Measurements from ENCODE around the gene CENPW.

The CENPW gene

DNA sequence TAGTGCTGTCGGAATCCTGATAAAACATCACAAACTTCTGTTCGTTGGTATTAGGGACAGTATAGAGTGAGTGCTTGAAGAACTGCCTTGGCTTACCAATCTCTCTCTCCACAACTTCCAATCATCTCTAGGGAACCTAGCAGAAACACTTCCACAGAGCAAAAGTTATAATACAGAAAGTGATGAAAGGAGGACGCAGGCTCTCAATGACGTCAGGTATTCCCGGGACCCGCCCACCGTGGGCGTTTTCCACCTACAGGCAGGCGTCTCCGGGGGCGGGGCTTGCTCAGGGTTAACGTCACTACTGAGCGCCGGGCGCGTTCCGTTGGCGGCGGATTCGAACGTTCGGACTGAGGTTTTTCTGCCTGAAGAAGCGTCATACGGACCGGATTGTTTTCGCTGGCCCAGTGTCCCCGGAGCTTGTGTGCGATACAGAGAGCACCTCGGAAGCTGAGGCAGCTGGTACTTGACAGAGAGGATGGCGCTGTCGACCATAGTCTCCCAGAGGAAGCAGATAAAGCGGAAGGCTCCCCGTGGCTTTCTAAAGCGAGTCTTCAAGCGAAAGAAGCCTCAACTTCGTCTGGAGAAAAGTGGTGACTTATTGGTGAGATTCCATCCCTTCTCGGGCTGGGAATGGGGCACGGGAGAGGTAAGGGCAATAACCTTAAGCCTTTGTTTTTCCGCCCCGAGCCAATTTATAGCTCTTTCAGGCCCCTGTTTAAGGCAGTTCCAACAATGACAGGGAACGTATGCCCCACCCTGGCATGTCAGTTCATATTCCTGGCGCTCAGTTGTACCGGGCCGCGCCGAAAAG, at the start of gene CENPW:
Gene CENPW (plus strand): TSS at position 320 of the 814 bp plus-strand sequence. CDS start 159 bp downstream, at position 479.
- peak; percentile 73 to 76 for DNase-seq (ENCODE audit: low read depth in 1 of 2, low spot score in 1 of 2)

GRCh38 chr6:126293891-126294524, 45.9 kb upstream of the CENPW start:
- no peak for DNase-seq (ENCODE audit: low read depth in 1 of 2, low spot score in 1 of 2)

GRCh38 chr6:126300126-126300525, 39.8 kb upstream of the CENPW start:
- no peak for DNase-seq (ENCODE audit: low read depth in 1 of 2, low spot score in 1 of 2)

DNA sequence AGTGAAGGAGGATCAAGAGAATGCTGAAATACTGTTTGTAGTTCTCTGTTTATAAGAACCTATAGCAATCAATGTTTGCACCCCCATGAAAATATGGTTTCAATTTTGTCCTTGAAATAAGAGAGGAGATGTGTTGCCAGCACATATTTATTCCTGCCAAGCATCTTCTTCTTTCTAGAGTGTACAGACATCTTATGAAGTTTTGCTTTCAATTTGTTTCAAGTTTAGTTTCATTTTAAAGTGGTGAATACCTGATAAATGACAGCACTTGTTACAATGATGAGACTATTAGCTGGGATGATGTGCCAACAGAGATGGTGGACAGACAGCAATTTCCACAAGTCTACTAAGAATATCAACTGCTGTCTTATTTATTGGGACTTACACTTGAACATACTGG, 39.2 kb upstream of the CENPW start:
- DNase-seq (ENCODE audit: low read depth in 1 of 2, low spot score in 1 of 2): no peak

DNA sequence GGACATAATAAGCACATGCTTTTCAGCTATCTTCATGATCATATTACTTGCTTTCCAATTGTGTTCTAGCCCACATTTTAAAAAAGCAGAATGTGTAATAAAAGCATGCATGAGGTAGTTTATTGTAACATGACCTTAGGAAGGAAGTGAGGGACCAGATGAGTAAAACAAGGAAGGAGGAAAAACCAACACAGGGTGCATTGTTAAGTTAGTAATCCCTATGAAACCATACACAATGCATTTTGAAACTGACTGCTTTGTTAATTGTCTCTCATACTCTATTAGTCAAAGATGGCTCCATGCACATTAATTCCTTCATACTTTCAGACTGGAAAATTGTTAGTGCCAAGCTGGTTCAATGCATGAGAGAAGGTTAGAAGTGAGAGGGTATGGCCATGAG, 37.7 kb upstream of the CENPW start:
- no peak for DNase-seq (ENCODE audit: low read depth in 1 of 2, low spot score in 1 of 2)

- DNase-seq (ENCODE audit: low read depth in 1 of 2, low spot score in 1 of 2): no peak
Observed at GRCh38 chr6:126307849-126308248, 32.1 kb upstream of the CENPW start.

DNA sequence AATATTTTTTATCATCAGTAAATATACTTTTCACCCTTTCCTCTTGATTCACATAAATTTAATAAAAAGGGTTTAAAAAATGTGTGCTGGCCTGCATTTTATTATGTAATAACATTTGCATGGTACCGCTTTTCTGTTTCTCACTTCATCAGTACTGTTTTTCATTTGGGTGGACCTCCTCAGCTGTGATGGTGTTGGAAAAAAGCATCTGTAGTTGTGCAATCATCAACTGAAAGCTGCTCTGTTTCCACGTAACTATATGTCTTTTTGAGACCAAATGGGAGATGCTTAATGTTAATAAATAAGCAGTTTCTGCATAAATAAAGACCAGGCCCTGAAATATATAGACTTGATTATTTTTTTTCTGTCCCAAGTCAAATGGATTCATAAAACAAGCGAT, 31.6 kb upstream of the CENPW start:
- DNase-seq (ENCODE audit: low read depth in 1 of 2, low spot score in 1 of 2): no peak

GRCh38 chr6:126312013-126312665, 27.8 kb upstream of the CENPW start:
- DNase-seq (ENCODE audit: low read depth in 1 of 2, low spot score in 1 of 2): no peak

- DNase-seq (ENCODE audit: low read depth in 1 of 2, low spot score in 1 of 2): no peak
Observed at GRCh38 chr6:126313941-126314340, 26.0 kb upstream of the CENPW start.

GRCh38 chr6:126318797-126319196, 21.1 kb upstream of the CENPW start:
- DNase-seq (ENCODE audit: low read depth in 1 of 2, low spot score in 1 of 2): no peak

DNA sequence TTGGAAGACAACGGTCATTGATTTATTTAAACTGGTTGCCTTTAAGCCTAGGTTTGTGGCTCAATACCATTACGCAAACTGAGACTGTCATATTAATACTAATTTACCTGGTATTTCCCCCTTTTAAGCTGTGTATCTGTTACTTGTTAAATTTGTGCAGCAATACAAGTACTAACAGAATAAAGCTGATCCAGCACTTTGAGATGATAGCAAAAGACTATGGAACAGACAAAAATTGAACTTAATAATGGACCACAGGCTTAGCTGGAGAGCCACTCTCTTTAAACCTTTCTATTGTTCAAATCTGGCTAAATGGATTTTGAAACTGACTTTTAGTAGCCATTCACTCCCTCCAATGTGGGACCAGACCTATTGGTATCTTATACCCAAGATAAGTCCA, 6.2 kb upstream of the CENPW start:
- DNase-seq (ENCODE audit: low read depth in 1 of 2, low spot score in 1 of 2): no peak

DNA sequence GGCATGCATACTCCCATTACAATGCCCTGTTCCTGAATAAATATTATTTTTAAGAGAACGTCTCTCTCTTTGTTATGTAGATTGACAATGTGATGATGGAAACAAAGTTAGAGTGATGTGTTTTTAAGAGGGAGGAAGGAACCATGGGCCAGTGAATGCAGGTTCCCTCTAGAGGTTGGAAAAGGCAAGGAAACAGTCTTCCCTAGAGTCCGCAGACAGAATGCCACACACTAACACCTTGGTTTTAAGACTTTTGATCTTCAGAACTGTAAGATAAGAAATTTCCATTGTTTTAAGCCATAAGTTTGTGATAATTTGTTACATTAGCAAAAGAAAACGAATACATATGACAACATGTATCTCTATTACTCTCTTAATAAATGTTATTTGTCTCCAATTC, 4.7 kb upstream of the CENPW start:
- DNase-seq (ENCODE audit: low read depth in 1 of 2, low spot score in 1 of 2): no peak

GRCh38 chr6:126337323-126337722, 2.6 kb upstream of the CENPW start:
- DNase-seq (ENCODE audit: low read depth in 1 of 2, low spot score in 1 of 2): no peak

- DNase-seq (ENCODE audit: low read depth in 1 of 2, low spot score in 1 of 2): no peak
Observed at GRCh38 chr6:126341126-126341525, 1.2 kb downstream of the CENPW start.

- DNase-seq (ENCODE audit: low read depth in 1 of 2, low spot score in 1 of 2): no peak
Observed at GRCh38 chr6:126344181-126344580, 4.3 kb downstream of the CENPW start.

GRCh38 chr6:126351960-126352359, 12.0 kb downstream of the CENPW start:
- no peak for DNase-seq (ENCODE audit: low read depth in 1 of 2, low spot score in 1 of 2)

DNA sequence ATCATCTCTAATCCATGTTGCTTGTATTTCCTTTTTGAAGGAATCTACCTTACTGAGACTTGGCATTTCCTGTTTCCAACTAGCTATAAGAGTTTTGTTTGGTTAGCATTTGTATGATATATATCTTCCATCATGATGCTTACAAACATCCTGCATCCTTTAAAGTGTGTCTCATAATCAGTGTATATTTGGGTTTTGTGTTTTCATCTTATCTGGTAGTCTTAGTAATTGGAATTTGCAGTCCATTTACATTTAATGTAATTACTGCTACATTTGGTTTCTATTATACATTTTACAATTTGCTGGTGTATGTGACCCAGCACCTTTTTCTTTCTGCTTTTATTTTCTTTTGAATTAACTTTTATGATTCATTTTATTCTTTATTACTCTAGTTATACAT, 12.6 kb downstream of the CENPW start:
- DNase-seq (ENCODE audit: low read depth in 1 of 2, low spot score in 1 of 2): no peak

GRCh38 chr6:126356526-126356925, 16.6 kb downstream of the CENPW start:
- DNase-seq (ENCODE audit: low read depth in 1 of 2, low spot score in 1 of 2): no peak

GRCh38 chr6:126359936-126360537, 20.1 kb downstream of the CENPW start:
- DNase-seq (ENCODE audit: low read depth in 1 of 2, low spot score in 1 of 2): no peak

DNA sequence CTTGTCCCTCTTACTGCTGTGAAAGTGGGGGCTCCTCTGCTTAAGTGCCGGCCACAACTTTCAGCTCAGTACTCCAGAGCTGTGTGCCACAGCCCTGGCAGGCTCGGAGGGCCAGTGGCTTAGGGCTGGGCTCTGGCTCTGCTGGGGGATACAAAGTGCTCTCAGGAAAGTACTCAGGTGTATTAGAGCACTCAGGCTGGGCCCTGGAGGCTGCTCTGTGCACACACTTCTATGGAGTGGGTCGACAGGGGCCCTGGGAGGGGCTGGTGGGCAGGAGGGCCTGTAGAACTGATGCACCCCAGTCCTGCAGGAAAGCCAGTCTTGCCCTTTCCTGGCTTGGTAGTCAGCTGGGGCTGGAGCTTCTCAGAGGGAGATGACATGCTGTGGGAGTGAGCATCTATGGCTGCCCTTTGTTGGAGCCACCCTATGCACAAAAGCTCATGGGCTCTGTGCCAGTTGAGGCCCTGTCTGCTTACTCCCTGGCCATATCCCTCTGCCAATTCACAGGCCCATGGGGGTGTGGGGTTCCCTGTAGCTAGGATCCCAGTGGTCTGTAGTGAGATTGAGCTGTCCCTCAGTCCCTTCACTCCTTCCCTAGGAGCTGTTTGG, 22.0 kb downstream of the CENPW start:
- no peak for DNase-seq (ENCODE audit: low read depth in 1 of 2, low spot score in 1 of 2)

DNA sequence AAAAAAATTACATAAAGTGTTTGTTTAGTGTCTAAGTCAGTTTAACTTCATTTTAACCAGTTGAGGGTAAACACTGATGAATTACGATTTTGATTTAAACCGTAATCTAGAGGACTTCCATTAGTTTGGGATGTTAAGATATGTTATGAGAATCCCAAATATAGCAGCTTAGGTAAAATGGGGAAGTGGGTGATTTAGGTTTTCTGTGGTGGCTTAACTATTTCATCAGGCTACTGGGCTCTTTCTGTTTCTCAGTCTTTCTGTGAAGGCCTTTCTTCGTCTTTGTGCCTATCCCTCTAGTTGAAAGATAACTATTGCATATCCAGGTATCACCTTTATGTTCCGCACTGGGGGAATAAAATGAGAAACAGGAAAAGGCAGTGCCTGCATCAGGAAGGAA, 27.9 kb downstream of the CENPW start:
- no peak for DNase-seq (ENCODE audit: low read depth in 1 of 2, low spot score in 1 of 2)
